Endothelial cell of umbilical vein (primary cell): Measurements from ENCODE around the gene CSNK1G2. TPM values are rescaled to one million over a fixed set of nuclear protein-coding genes. Genes with fewer than 3 reads are reported as not detected.

Experiments used
- BruUV-seq: library from RNA; stranded (reverse); fragments of 400-500 nt; replicated peaks from 2 replicates; lab custom pipeline; 2021; lab: Mats Ljungman, UMichigan
- CTCF ChIA-PET: fragments of 300-600, 350-600 bp; sonication (Branson Sonifier 250); formaldehyde crosslinking; loops from one replicate; lab custom pipeline; 2021; ENCODE audit warnings: antibody characterized with exemption, inconsistent platforms; lab: Charles Lee
- POLR2A ChIA-PET: fragments of 300-600, 350-600 bp; sonication (Branson Sonifier 250); formaldehyde crosslinking; loops from one replicate; lab custom pipeline; 2021; ENCODE audit warnings: antibody characterized with exemption, inconsistent platforms; lab: Charles Lee
- DNase-seq: peaks from one replicate; pipeline ENCODE4 v3.0.0-alpha.2; 2011; ENCODE audit warnings: low read depth, low spot score
- FAIRE-seq: peaks from 2 replicates; lab custom pipeline; 2011; peaks lifted over from hg19 to GRCh38; lab: Jason Lieb, UNC
- H2AFZ ChIP-seq: 2 replicates; pipeline ENCODE4 v1.6.0; 2012; ENCODE audit warnings: low read depth, low read length, control low read depth, inconsistent platforms
- H3K27ac ChIP-seq: 2 replicates; pipeline ENCODE4 v1.5.1; 2011; ENCODE audit warnings: low read depth, mild to moderate bottlenecking, control low read depth, low read length, moderate library complexity; ENCODE audit not compliant: insufficient read depth
- H3K27me3 ChIP-seq, 2 experiments: 2 replicates each; pipeline versions ENCODE4 v1.6.0 to v1.6.1; 2011; ENCODE audit warnings: low read length in 2 of 2, mixed read lengths in 1 of 2; ENCODE audit not compliant: control insufficient read depth in 2 of 2, insufficient read depth in 2 of 2
- H3K36me3 ChIP-seq, 2 experiments: 2 replicates in 1 of 2; 3 replicates in 1 of 2; pipeline ENCODE4 v1.5.1; 2011; ENCODE audit warnings: low read length in 2 of 2, mild to moderate bottlenecking in 1 of 2, moderate library complexity in 1 of 2; ENCODE audit not compliant: control insufficient read depth in 2 of 2, insufficient read depth in 2 of 2; ENCODE audit errors: extremely low read depth in 1 of 2
- H3K4me1 ChIP-seq: 3 replicates; pipeline ENCODE4 v1.5.1; 2011; ENCODE audit warnings: mild to moderate bottlenecking, low read length; ENCODE audit not compliant: control insufficient read depth, insufficient read depth; ENCODE audit errors: extremely low read depth
- H3K4me2 ChIP-seq: 2 replicates; pipeline ENCODE4 v1.6.1; 2011; ENCODE audit warnings: low read length, control low read depth, mixed read lengths; ENCODE audit not compliant: insufficient read depth
- H3K4me3 ChIP-seq, 3 experiments: fragments of 200-600 bp in 1 of 3; sonication (generic), shearing (Covaris generic) in 1 of 3; replicated peaks in 1 of 3; 2 replicates each; pipeline ENCODE4 v1.5.1; 2011 to 2016; ENCODE audit warnings: control low read depth in 3 of 3, low read length in 3 of 3, mild to moderate bottlenecking in 2 of 3, inconsistent platforms in 1 of 3, low read depth in 1 of 3, moderate library complexity in 1 of 3; ENCODE audit not compliant: insufficient read depth in 1 of 3
- H3K79me2 ChIP-seq: 2 replicates; pipeline ENCODE4 v1.6.0; 2012; ENCODE audit warnings: low read length, inconsistent platforms; ENCODE audit not compliant: control insufficient read depth, insufficient read depth
- H3K9ac ChIP-seq: replicated peaks from 2 replicates; pipeline ENCODE3; 2011; ENCODE audit warnings: low read length, control low read depth; ENCODE audit not compliant: insufficient read depth; ENCODE audit errors: extremely low read depth
- H3K9me1 ChIP-seq: replicated peaks from 3 replicates; pipeline ENCODE4 v1.6.0; 2011; ENCODE audit warnings: mild to moderate bottlenecking, low read length; ENCODE audit not compliant: control insufficient read depth, insufficient read depth; ENCODE audit errors: extremely low read depth
- H3K9me3 ChIP-seq: replicated peaks from 2 replicates; pipeline ENCODE4 v1.5.1; 2012; ENCODE audit warnings: low read length, inconsistent platforms; ENCODE audit not compliant: control insufficient read depth, insufficient read depth
- H4K20me1 ChIP-seq: replicated peaks from 2 replicates; pipeline ENCODE3; 2011; ENCODE audit warnings: mild to moderate bottlenecking, low read length; ENCODE audit not compliant: control insufficient read depth, insufficient read depth; ENCODE audit errors: extremely low read depth
- EZH2 ChIP-seq: IDR thresholded peaks from 2 replicates; pipeline ENCODE4 v1.6.1; 2012; ENCODE audit warnings: borderline replicate concordance, low read depth, mild to moderate bottlenecking, moderate library complexity, low read length, inconsistent platforms; ENCODE audit not compliant: severe bottlenecking
- FOS ChIP-seq: IDR thresholded peaks from 2 replicates; pipeline ENCODE4 v1.6.1; 2011; ENCODE audit warnings: mild to moderate bottlenecking, low read length, moderate library complexity, borderline replicate concordance; ENCODE audit not compliant: insufficient read depth
- GATA2 ChIP-seq: IDR thresholded peaks from 2 replicates; pipeline ENCODE4 v1.7.0; 2011; ENCODE audit warnings: low read depth, mild to moderate bottlenecking, moderate library complexity, mixed read lengths, low read length; ENCODE audit not compliant: insufficient read length, insufficient read depth
- JUN ChIP-seq: IDR thresholded peaks from 2 replicates; pipeline ENCODE4 v1.6.1; 2011; ENCODE audit warnings: borderline replicate concordance, low read depth; ENCODE audit not compliant: insufficient read length, insufficient read depth
- MAX ChIP-seq: IDR thresholded peaks from 2 replicates; pipeline ENCODE4 v1.6.1; 2011; ENCODE audit not compliant: insufficient read depth, insufficient read length
- MYC ChIP-seq: IDR thresholded peaks from one replicate; pipeline ENCODE4 v1.6.1; 2011; ENCODE audit warnings: mild to moderate bottlenecking, low read depth, low read length
- POLR2A ChIP-seq: IDR thresholded peaks from 2 replicates; pipeline ENCODE4 v1.6.1; 2012; ENCODE audit warnings: low read depth, mild to moderate bottlenecking, control low read depth, low read length
- POLR2AphosphoS5 ChIP-seq: IDR thresholded peaks from 2 replicates; pipeline ENCODE4 v1.6.1; 2012; ENCODE audit warnings: low read depth, mild to moderate bottlenecking, control low read depth, low read length, moderate library complexity; ENCODE audit not compliant: insufficient read depth
- dilution Hi-C: fragments of 300-500 bp; cut with MboI; formaldehyde crosslinking; loops from one replicate; pipeline ENCODE4 v1.15.0; 2019; ENCODE audit warnings: low sequenced_read_pairs; ENCODE audit not compliant: extremely low pct_ligation_motif_present
- intact Hi-C: fragments of 100-400 bp; cut with micrococcal nuclease; formaldehyde crosslinking; loops from one replicate; pipeline ENCODE4 v1.10.0; 2022
- polyA plus RNA-seq, 4 experiments: library from polyadenylated mRNA; depleted of rRNA in 3 of 4; stranded (reverse) in 3 of 4; unstranded in 1 of 4; fragments of >200 nt; gene quantifications; 2 replicates each; pipeline versions ENCODE4 v1.2.1 to v1.2.3, GENCODE V29; 2011 to 2012; ENCODE audit warnings: missing spikeins in 1 of 4
- total RNA-seq: library from RNA; stranded (reverse); gene quantifications from 2 replicates; pipeline ENCODE4 v1.2.3, GENCODE V29; 2021
- TF ChIP-seq, protein P1 (sequence below), 2 donors: IDR thresholded peaks; 1 replicate in 1 of 2; 2 replicates in 1 of 2; pipeline ENCODE4 v1.5.1; 2011; ENCODE audit warnings: low read length in 2 of 2, mild to moderate bottlenecking in 2 of 2, moderate library complexity in 2 of 2, control low read depth in 1 of 2, inconsistent platforms in 1 of 2, low read depth in 1 of 2; ENCODE audit not compliant: insufficient read depth in 1 of 2; ENCODE audit errors: extremely low read depth in 1 of 2

CSNK1G2 gene
- total and polyA plus RNA-seq, 2 donors (not counting 3 experiments of a cell fraction or from before 2014, with no cell fraction given), result 96.6 to 110 TPM

- Histone ChIP-seq H4K20me1 (no peaks in the 10 kb centered on the region), H3K9me3 (no peaks in the 10 kb centered on the region), H3K79me2 (peaks cover 4% of the 10 kb centered on the region), H3K4me3 (no peak overlapping the region), H3K27me3 (no peaks in the 10 kb centered on the region), H2AFZ (no peak overlapping the region), H3K27ac (no peak overlapping the region), H3K9ac (no peak overlapping the region), H3K36me3 (peaks cover 5 to 38% of the 10 kb centered on the region in 2 experiments), H3K4me1 (no peaks in the 10 kb centered on the region), H3K9me1 (no peaks in the 10 kb centered on the region), H3K4me2 (no peak overlapping the region)
- intact Hi-C loops (no loop called here), dilution Hi-C loops (no loop called here)
- no TSS peak for BruUV-seq
- POLR2A ChIA-PET, result no interaction called here
- CTCF ChIA-PET, result interaction anchor here (1.7 kb wide), 1 partner anchor 42 kb away, joined by 3 read pairs; no protein-coding TSS in a partner anchor
- FAIRE-seq (no peak), DNase-seq (no peak)
- TF ChIP-seq GATA2 (no peak), JUN (no peak), MAX (no peak), EZH2 (no peak), MYC (no peak), POLR2A (no peak), POLR2AphosphoS5 (no peak), FOS (no peak)
- TF ChIP-seq, protein P1, sequence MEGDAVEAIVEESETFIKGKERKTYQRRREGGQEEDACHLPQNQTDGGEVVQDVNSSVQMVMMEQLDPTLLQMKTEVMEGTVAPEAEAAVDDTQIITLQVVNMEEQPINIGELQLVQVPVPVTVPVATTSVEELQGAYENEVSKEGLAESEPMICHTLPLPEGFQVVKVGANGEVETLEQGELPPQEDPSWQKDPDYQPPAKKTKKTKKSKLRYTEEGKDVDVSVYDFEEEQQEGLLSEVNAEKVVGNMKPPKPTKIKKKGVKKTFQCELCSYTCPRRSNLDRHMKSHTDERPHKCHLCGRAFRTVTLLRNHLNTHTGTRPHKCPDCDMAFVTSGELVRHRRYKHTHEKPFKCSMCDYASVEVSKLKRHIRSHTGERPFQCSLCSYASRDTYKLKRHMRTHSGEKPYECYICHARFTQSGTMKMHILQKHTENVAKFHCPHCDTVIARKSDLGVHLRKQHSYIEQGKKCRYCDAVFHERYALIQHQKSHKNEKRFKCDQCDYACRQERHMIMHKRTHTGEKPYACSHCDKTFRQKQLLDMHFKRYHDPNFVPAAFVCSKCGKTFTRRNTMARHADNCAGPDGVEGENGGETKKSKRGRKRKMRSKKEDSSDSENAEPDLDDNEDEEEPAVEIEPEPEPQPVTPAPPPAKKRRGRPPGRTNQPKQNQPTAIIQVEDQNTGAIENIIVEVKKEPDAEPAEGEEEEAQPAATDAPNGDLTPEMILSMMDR (IDR thresholded peaks at IDR 0.05; ENCODE audit: extremely low read depth in 1 of 2, insufficient read depth in 1 of 2, low read depth in 1 of 2, low read length in 2 of 2), result no peak
Measured at GRCh38 chr19:1917926-1918325, 23.0 kb upstream of the CSNK1G2 start.
